H9 (cell line): ENCODE measurements around the gene SH3RF2. TPM values are rescaled to one million over a fixed set of nuclear protein-coding genes. Genes with fewer than 3 reads are reported as not detected.

ENCODE experiments used
- DNase-seq: peaks from one replicate; pipeline ENCODE4 v3.0.0-alpha.2; 2017
- H2AFZ ChIP-seq: one replicate; pipeline ENCODE4 v1.6.1; 2013; ENCODE audit warnings: mild to moderate bottlenecking, low read length, control low read depth, moderate library complexity
- H2AK5ac ChIP-seq: 2 replicates; pipeline ENCODE4 v1.6.1; 2013; ENCODE audit warnings: low read length, control low read depth, mixed read lengths; ENCODE audit not compliant: insufficient read length
- H2BK120ac ChIP-seq: one replicate; pipeline ENCODE4 v1.6.1; 2013; ENCODE audit warnings: low read depth, mild to moderate bottlenecking, low read length, control low read depth, inconsistent platforms; ENCODE audit not compliant: poor library complexity, severe bottlenecking
- H2BK12ac ChIP-seq: 2 replicates; pipeline ENCODE4 v1.6.1; 2013; ENCODE audit warnings: low read length, control low read depth, mixed read lengths, low read depth; ENCODE audit not compliant: insufficient read length
- H2BK15ac ChIP-seq: 2 replicates; pipeline ENCODE4 v1.6.1; 2013; ENCODE audit warnings: low read depth, low read length, control low read depth
- H2BK20ac ChIP-seq: one replicate; pipeline ENCODE4 v1.6.1; 2013; ENCODE audit warnings: low read depth, mild to moderate bottlenecking, low read length, control low read depth, inconsistent platforms; ENCODE audit not compliant: poor library complexity, severe bottlenecking
- H2BK5ac ChIP-seq: 2 replicates; pipeline ENCODE4 v1.6.1; 2013; ENCODE audit warnings: low read length, control low read depth, mixed read lengths; ENCODE audit not compliant: insufficient read length
- H3K14ac ChIP-seq: 2 replicates; pipeline ENCODE4 v1.6.1; 2013; ENCODE audit warnings: low read length, control low read depth; ENCODE audit not compliant: insufficient read depth
- H3K18ac ChIP-seq: 2 replicates; pipeline ENCODE4 v1.6.1; 2013; ENCODE audit warnings: low read depth, mild to moderate bottlenecking, mixed read lengths, low read length, control low read depth; ENCODE audit not compliant: insufficient read length
- H3K23ac ChIP-seq: 2 replicates; pipeline ENCODE4 v1.6.1; 2013; ENCODE audit warnings: low read length, control low read depth, mixed read lengths, low read depth; ENCODE audit not compliant: insufficient read length
- H3K23me2 ChIP-seq: 2 replicates; pipeline ENCODE4 v1.6.1; 2013; ENCODE audit warnings: low read depth, mild to moderate bottlenecking, mixed read lengths, low read length, control low read depth; ENCODE audit not compliant: insufficient read length, poor library complexity, severe bottlenecking
- H3K27ac ChIP-seq: 2 replicates; pipeline ENCODE4 v1.5.1; 2013; ENCODE audit warnings: low read length, control low read depth, mixed read lengths, low read depth; ENCODE audit not compliant: insufficient read length
- H3K27me3 ChIP-seq: 2 replicates; pipeline ENCODE4 v1.6.1; 2013; ENCODE audit warnings: low read length, control low read depth, inconsistent platforms; ENCODE audit not compliant: insufficient read depth
- H3K4ac ChIP-seq: 2 replicates; pipeline ENCODE4 v1.6.1; 2013; ENCODE audit warnings: low read depth, mild to moderate bottlenecking, control low read depth, inconsistent platforms, low read length, moderate library complexity
- H3K4me1 ChIP-seq: 2 replicates; pipeline ENCODE4 v1.6.1; 2013; ENCODE audit warnings: low read length, control low read depth, inconsistent platforms; ENCODE audit not compliant: insufficient read depth
- H3K4me2 ChIP-seq: 2 replicates; pipeline ENCODE4 v1.6.1; 2013; ENCODE audit warnings: low read length, control low read depth, mixed read lengths; ENCODE audit not compliant: insufficient read length, insufficient read depth
- H3K56ac ChIP-seq: 2 replicates; pipeline ENCODE4 v1.6.1; 2013; ENCODE audit warnings: low read depth, mild to moderate bottlenecking, mixed read lengths, low read length, control low read depth; ENCODE audit not compliant: insufficient read length
- H3K79me1 ChIP-seq: 2 replicates; pipeline ENCODE4 v1.6.1; 2013; ENCODE audit warnings: low read depth, mild to moderate bottlenecking, moderate library complexity, low read length, control low read depth, inconsistent platforms; ENCODE audit not compliant: insufficient read depth, poor library complexity, severe bottlenecking
- H3K79me2 ChIP-seq: 2 replicates; pipeline ENCODE4 v1.6.1; 2013; ENCODE audit warnings: low read length, control low read depth, inconsistent platforms; ENCODE audit not compliant: insufficient read depth
- H3K9ac ChIP-seq: 2 replicates; pipeline ENCODE4 v1.6.1; 2013; ENCODE audit warnings: low read length, control low read depth, mixed read lengths; ENCODE audit not compliant: insufficient read length; ENCODE audit errors: extremely low read depth
- H3K9me3 ChIP-seq: one replicate; pipeline ENCODE4 v1.6.1; 2013; ENCODE audit warnings: low read depth, low read length, inconsistent platforms; ENCODE audit not compliant: control insufficient read depth
- H3T11ph ChIP-seq: one replicate; pipeline ENCODE4 v1.6.1; 2013; ENCODE audit warnings: mild to moderate bottlenecking, low read length, control low read depth, inconsistent platforms
- H4K20me1 ChIP-seq: one replicate; pipeline ENCODE4 v1.6.1; 2013; ENCODE audit not compliant: control insufficient read depth, insufficient read length, insufficient read depth
- H4K5ac ChIP-seq: 2 replicates; pipeline ENCODE4 v1.6.1; 2013; ENCODE audit warnings: low read depth, mild to moderate bottlenecking, mixed read lengths, low read length, control low read depth; ENCODE audit not compliant: insufficient read length
- H4K8ac ChIP-seq: replicated peaks from 2 replicates; pipeline ENCODE4 v1.6.1; 2013; ENCODE audit warnings: low read length, control low read depth, mixed read lengths, low read depth; ENCODE audit not compliant: insufficient read length
- H4K91ac ChIP-seq: 2 replicates; pipeline ENCODE4 v1.6.1; 2013; ENCODE audit warnings: low read depth, mild to moderate bottlenecking, moderate library complexity, mixed read lengths, low read length, control low read depth; ENCODE audit not compliant: insufficient read length
- H3K27ac Mint-ChIP-seq, 3 experiments: 2 replicates in 2 of 3; 3 replicates in 1 of 3; pipeline ENCODE4 v1.8.0; 2020 to 2021; ENCODE audit warnings: mixed read lengths in 3 of 3, mild to moderate bottlenecking in 1 of 3, moderate library complexity in 1 of 3
- H3K27me3 Mint-ChIP-seq: 2 replicates; pipeline ENCODE4 v1.8.0; 2021; ENCODE audit warnings: low read depth, mild to moderate bottlenecking, moderate library complexity, mixed read lengths
- H3K36me3 Mint-ChIP-seq, 3 experiments: 2 replicates in 2 of 3; 3 replicates in 1 of 3; pipeline ENCODE4 v1.8.0; 2020 to 2021; ENCODE audit warnings: low read depth in 3 of 3, mixed read lengths in 3 of 3; ENCODE audit not compliant: insufficient read depth in 1 of 3
- H3K4me1 Mint-ChIP-seq, 2 experiments: 2 replicates each; pipeline ENCODE4 v1.8.0; 2020; ENCODE audit warnings: mixed read lengths in 2 of 2
- H3K4me3 Mint-ChIP-seq, 2 experiments: 2 replicates in 1 of 2; 3 replicates in 1 of 2; pipeline ENCODE4 v1.8.0; 2020 to 2021; ENCODE audit warnings: mild to moderate bottlenecking in 2 of 2, mixed read lengths in 2 of 2, moderate library complexity in 1 of 2
- H3K9me3 Mint-ChIP-seq, 2 experiments: 2 replicates in 1 of 2; 3 replicates in 1 of 2; pipeline ENCODE4 v1.8.0; 2020; ENCODE audit warnings: mild to moderate bottlenecking in 2 of 2, mixed read lengths in 2 of 2, moderate library complexity in 1 of 2
- WGBS: extraction: QIAGEN DNeasy Blood & Tissue Kit; methylation state at CpG from one replicate; pipeline ENCODE4 v1.1.7; 2013; ENCODE audit warnings: missing lambda C conversion rate, low lambda C conversion rate, mixed read lengths; ENCODE audit not compliant: insufficient read length; ENCODE audit errors: extremely low coverage; 5-methylcytosine and 5-hydroxymethylcytosine counted together
- total RNA-seq: library from RNA; stranded (reverse); gene quantifications from 2 replicates; pipeline ENCODE4 v1.2.1, GENCODE V29; 2021
- TF ChIP-seq, protein P1 (sequence below): fragments of 200-600 bp; sonication (generic); conservative IDR thresholded peaks from 3 replicates; pipeline ENCODE4 v1.8.0; 2021; ENCODE audit warnings: antibody characterized with exemption, mild to moderate bottlenecking

Gene SH3RF2
- total RNA-seq, 1 experiment from 2014 or later, result 0.66 TPM

GRCh38 chr5:146073239-146073900, 137.0 kb downstream of the SH3RF2 start:
- Histone ChIP-seq H3K4me2 (peak overlapping the region; percentile 74), H3K14ac (no peak overlapping the region), H2AK5ac (no peak overlapping the region), H2BK15ac (no peak overlapping the region), H3K23me2 (no peaks in the 10 kb centered on the region), H4K91ac (no peak overlapping the region), H3K9ac (no peak overlapping the region), H2AFZ (no peak overlapping the region), H4K8ac (no peak overlapping the region), H3K56ac (no peak overlapping the region), H3K4me1 (peaks cover 18% of the 10 kb centered on the region; the same call in 1 of the 2 replicates), H3K4ac (no peak overlapping the region), H2BK5ac (no peak overlapping the region), H3K79me2 (no peaks in the 10 kb centered on the region), H3K27ac (no peak overlapping the region), H2BK12ac (no peak overlapping the region), H4K5ac (no peak overlapping the region), H3K79me1 (no peaks in the 10 kb centered on the region), H3K18ac (no peak overlapping the region), H2BK120ac (no peak overlapping the region), H3K9me3 (no peaks in the 10 kb centered on the region), H2BK20ac (no peak overlapping the region), H3K23ac (no peak overlapping the region), H3K27me3 (no peaks in the 10 kb centered on the region; the same call in 1 of the 2 replicates), H3T11ph (no peak overlapping the region), H4K20me1 (no peaks in the 10 kb centered on the region)
- Mint-ChIP-seq H3K4me1 (peaks cover 56 to 61% of the 10 kb centered on the region in 2 experiments), H3K27ac (peak overlapping the region in 1 of 3 experiments; percentile 74; a peak in 3 of 7 replicates), H3K36me3 (no peaks in the 10 kb centered on the region; a peak in 1 of 7 replicates), H3K27me3 (peaks cover 33% of the 10 kb centered on the region), H3K4me3 (peak overlapping the region; percentile 14 to 60), H3K9me3 (no peaks in the 10 kb centered on the region; a peak in 2 of 5 replicates)
- TF ChIP-seq, protein P1, sequence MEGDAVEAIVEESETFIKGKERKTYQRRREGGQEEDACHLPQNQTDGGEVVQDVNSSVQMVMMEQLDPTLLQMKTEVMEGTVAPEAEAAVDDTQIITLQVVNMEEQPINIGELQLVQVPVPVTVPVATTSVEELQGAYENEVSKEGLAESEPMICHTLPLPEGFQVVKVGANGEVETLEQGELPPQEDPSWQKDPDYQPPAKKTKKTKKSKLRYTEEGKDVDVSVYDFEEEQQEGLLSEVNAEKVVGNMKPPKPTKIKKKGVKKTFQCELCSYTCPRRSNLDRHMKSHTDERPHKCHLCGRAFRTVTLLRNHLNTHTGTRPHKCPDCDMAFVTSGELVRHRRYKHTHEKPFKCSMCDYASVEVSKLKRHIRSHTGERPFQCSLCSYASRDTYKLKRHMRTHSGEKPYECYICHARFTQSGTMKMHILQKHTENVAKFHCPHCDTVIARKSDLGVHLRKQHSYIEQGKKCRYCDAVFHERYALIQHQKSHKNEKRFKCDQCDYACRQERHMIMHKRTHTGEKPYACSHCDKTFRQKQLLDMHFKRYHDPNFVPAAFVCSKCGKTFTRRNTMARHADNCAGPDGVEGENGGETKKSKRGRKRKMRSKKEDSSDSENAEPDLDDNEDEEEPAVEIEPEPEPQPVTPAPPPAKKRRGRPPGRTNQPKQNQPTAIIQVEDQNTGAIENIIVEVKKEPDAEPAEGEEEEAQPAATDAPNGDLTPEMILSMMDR, result no peak
- peak; percentile 73 for DNase-seq
- WGBS, result no CpG with 5 or more reads among the region's 9 CpGs
